ENCODE measurements around the gene HSPB1. TPM values are rescaled to one million over a fixed set of nuclear protein-coding genes. Genes with fewer than 3 reads are reported as not detected.
A peak's percentile ranks its signal among the peaks of the same experiment; 100 is the strongest.
"Not testable (repeated sequence)": the region's sequence is repeated elsewhere in the genome, so short reads cannot be mapped to it uniquely, and the experiment has no call there.

HSPB1 gene
- total RNA-seq, 1 donor from 2014 or later = 80.4 TPM

GRCh38 chr7:76308874-76309273, 6.4 kb downstream of the HSPB1 start:
- H3K4me3 ChIP-seq (ENCODE audit: low read length in 3 of 3) = not testable (repeated sequence)
- H3K9ac ChIP-seq (ENCODE audit: low read depth in 1 of 3, low read length in 3 of 3) = peak overlapping the region in 1 of 3 donors; percentile 23

GRCh38 chr7:76309341-76310101, 7.0 kb downstream of the HSPB1 start:
- not testable (repeated sequence) for H3K36me3 ChIP-seq (ENCODE audit: control insufficient read depth in 3 of 3, insufficient read depth in 3 of 3, low read length in 3 of 3); H3K9ac ChIP-seq (ENCODE audit: low read depth in 1 of 3, low read length in 3 of 3); H3K27me3 ChIP-seq (ENCODE audit: control insufficient read depth in 3 of 3, insufficient read depth in 3 of 3, low read length in 3 of 3); H3K4me3 ChIP-seq (ENCODE audit: low read length in 3 of 3); H3K9me3 ChIP-seq (ENCODE audit: control insufficient read depth in 3 of 3, low read length in 3 of 3)
- peaks cover 45 to 64% (median 55%) of the 10 kb centered on the region in 3 donors for H3K4me1 ChIP-seq (ENCODE audit: control insufficient read depth in 3 of 3, insufficient read depth in 3 of 3, low read length in 3 of 3)
- peak overlapping the region; percentile 86 for H3K27ac ChIP-seq (ENCODE audit: low read depth, low read length)

More at GRCh38 chr7:76308874-76309273, 6.4 kb downstream of the HSPB1 start:
- not testable (repeated sequence) for H3K27me3 ChIP-seq (ENCODE audit: control insufficient read depth in 3 of 3, insufficient read depth in 3 of 3, low read length in 3 of 3); H3K27ac ChIP-seq (ENCODE audit: low read depth, low read length); H3K36me3 ChIP-seq (ENCODE audit: control insufficient read depth in 3 of 3, insufficient read depth in 3 of 3, low read length in 3 of 3); H3K9me3 ChIP-seq (ENCODE audit: control insufficient read depth in 3 of 3, low read length in 3 of 3)
- H3K4me1 ChIP-seq (ENCODE audit: control insufficient read depth in 3 of 3, insufficient read depth in 3 of 3, low read length in 3 of 3) = peaks cover 47 to 65% (median 54%) of the 10 kb centered on the region in 3 donors

- Histone ChIP-seq H3K36me3 (ENCODE audit: control insufficient read depth in 3 of 3, insufficient read depth in 3 of 3, low read length in 3 of 3) (peaks cover 0 to 2% (median 0%) of the 10 kb centered on the region in 3 donors), H3K27me3 (ENCODE audit: control insufficient read depth in 3 of 3, insufficient read depth in 3 of 3, low read length in 3 of 3) (no peaks in the 10 kb centered on the region), H3K9me3 (ENCODE audit: control insufficient read depth in 3 of 3, low read length in 3 of 3) (no peaks in the 10 kb centered on the region), H3K27ac (ENCODE audit: low read depth, low read length) (peak overlapping the region; percentile 86), H3K4me3 (ENCODE audit: low read length in 3 of 3) (peak overlapping the region in 2 of 3 donors; percentile 41 to 52), H3K9ac (ENCODE audit: low read depth in 1 of 3, low read length in 3 of 3) (peak overlapping the region; percentile 18 to 79 (median 57)), H3K4me1 (ENCODE audit: control insufficient read depth in 3 of 3, insufficient read depth in 3 of 3, low read length in 3 of 3) (peaks cover 39 to 60% (median 49%) of the 10 kb centered on the region in 3 donors)
These were observed 7.9 kb downstream of the HSPB1 start for GRCh38 chr7:76310102-76310957.

- not testable (repeated sequence) for H3K27ac ChIP-seq (ENCODE audit: low read depth, low read length)
These were observed 9.4 kb downstream of the HSPB1 start for GRCh38 chr7:76311838-76312237.

GRCh38 chr7:76314042-76314721, 11.7 kb downstream of the HSPB1 start:
- no peaks in the 10 kb centered on the region for H3K9me3 ChIP-seq (ENCODE audit: control insufficient read depth in 3 of 3, low read length in 3 of 3)
- peak overlapping the region; percentile 29 for H3K27ac ChIP-seq (ENCODE audit: low read depth, low read length)
- H3K27me3 ChIP-seq (ENCODE audit: control insufficient read depth in 3 of 3, insufficient read depth in 3 of 3, low read length in 3 of 3) = no peaks in the 10 kb centered on the region
- H3K4me1 ChIP-seq (ENCODE audit: control insufficient read depth in 3 of 3, insufficient read depth in 3 of 3, low read length in 3 of 3) = peaks cover 30 to 47% (median 36%) of the 10 kb centered on the region in 3 donors
- no peaks in the 10 kb centered on the region for H3K36me3 ChIP-seq (ENCODE audit: control insufficient read depth in 3 of 3, insufficient read depth in 3 of 3, low read length in 3 of 3)
- no peak overlapping the region for H3K4me3 ChIP-seq (ENCODE audit: low read length in 3 of 3)
- H3K9ac ChIP-seq (ENCODE audit: low read depth in 1 of 3, low read length in 3 of 3) = peak overlapping the region in 1 of 3 donors; percentile 50

More at GRCh38 chr7:76311838-76312237, 9.4 kb downstream of the HSPB1 start:
- H3K9ac ChIP-seq (ENCODE audit: low read depth in 1 of 3, low read length in 3 of 3); H3K4me3 ChIP-seq (ENCODE audit: low read length in 3 of 3); H3K36me3 ChIP-seq (ENCODE audit: control insufficient read depth in 3 of 3, insufficient read depth in 3 of 3, low read length in 3 of 3); H3K9me3 ChIP-seq (ENCODE audit: control insufficient read depth in 3 of 3, low read length in 3 of 3); H3K27me3 ChIP-seq (ENCODE audit: control insufficient read depth in 3 of 3, insufficient read depth in 3 of 3, low read length in 3 of 3): not testable (repeated sequence)
- H3K4me1 ChIP-seq (ENCODE audit: control insufficient read depth in 3 of 3, insufficient read depth in 3 of 3, low read length in 3 of 3) = peaks cover 27 to 47% (median 34%) of the 10 kb centered on the region in 3 donors

GRCh38 chr7:76314740-76315139, 12.3 kb downstream of the HSPB1 start:
- Histone ChIP-seq H3K4me1 (ENCODE audit: control insufficient read depth in 3 of 3, insufficient read depth in 3 of 3, low read length in 3 of 3) (peaks cover 34 to 51% (median 39%) of the 10 kb centered on the region in 3 donors), H3K27ac (ENCODE audit: low read depth, low read length) (peak overlapping the region; percentile 70)
- not testable (repeated sequence) for H3K9ac ChIP-seq (ENCODE audit: low read depth in 1 of 3, low read length in 3 of 3); H3K4me3 ChIP-seq (ENCODE audit: low read length in 3 of 3); H3K36me3 ChIP-seq (ENCODE audit: control insufficient read depth in 3 of 3, insufficient read depth in 3 of 3, low read length in 3 of 3); H3K27me3 ChIP-seq (ENCODE audit: control insufficient read depth in 3 of 3, insufficient read depth in 3 of 3, low read length in 3 of 3); H3K9me3 ChIP-seq (ENCODE audit: control insufficient read depth in 3 of 3, low read length in 3 of 3)

- no peaks in the 10 kb centered on the region for H3K9me3 ChIP-seq (ENCODE audit: control insufficient read depth in 3 of 3, low read length in 3 of 3)
- H3K36me3 ChIP-seq (ENCODE audit: control insufficient read depth in 3 of 3, insufficient read depth in 3 of 3, low read length in 3 of 3) = no peaks in the 10 kb centered on the region
- H3K4me3 ChIP-seq (ENCODE audit: low read length in 3 of 3) = no peak overlapping the region
- no peaks in the 10 kb centered on the region for H3K27me3 ChIP-seq (ENCODE audit: control insufficient read depth in 3 of 3, insufficient read depth in 3 of 3, low read length in 3 of 3)
- peaks cover 29 to 50% (median 36%) of the 10 kb centered on the region in 3 donors for H3K4me1 ChIP-seq (ENCODE audit: control insufficient read depth in 3 of 3, insufficient read depth in 3 of 3, low read length in 3 of 3)
- peak overlapping the region; percentile 70 for H3K27ac ChIP-seq (ENCODE audit: low read depth, low read length)
- H3K9ac ChIP-seq (ENCODE audit: low read depth in 1 of 3, low read length in 3 of 3) = peak overlapping the region; percentile 19 to 70 (median 43)
These were observed 12.9 kb downstream of the HSPB1 start for GRCh38 chr7:76315364-76315763.

DNA sequence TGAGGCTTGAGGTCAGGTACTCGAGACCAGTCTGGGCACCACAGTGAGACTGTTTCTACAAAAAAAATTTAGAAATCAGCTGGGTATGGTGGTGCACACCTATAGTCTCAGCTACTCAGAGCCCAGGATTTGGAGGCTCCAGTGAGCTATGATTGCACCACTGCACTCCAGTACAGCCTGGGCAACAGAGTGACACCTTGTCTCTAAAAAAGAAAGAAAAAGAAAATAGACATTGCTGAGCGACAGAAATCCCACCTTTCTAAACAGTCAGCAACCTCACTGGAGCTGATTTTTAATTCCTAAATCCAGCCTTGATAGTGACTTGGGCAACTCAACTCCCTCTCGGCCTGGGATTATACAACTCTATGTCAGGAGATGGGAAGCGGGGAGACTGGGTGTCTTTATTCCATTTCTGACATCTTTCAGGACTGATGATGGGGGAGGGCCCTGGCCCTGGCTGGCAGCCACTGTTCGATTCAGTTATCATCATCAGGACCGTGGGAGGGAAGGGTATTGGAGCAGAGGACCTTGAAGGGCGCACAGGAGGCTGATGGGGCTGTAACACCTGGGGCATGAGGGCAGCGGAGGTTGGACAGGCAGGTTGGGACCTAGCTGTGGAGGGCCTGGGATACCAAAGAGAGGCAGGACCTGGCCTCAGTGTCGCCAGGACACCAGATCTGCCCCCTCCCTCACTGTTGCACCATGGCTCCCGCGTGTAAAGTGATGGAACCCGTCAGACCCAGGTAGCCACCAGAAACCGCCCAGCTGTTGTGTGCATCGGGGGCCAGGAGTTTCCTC, 14.7 kb downstream of the HSPB1 start:
- no peaks in the 10 kb centered on the region for H3K9me3 ChIP-seq (ENCODE audit: control insufficient read depth in 3 of 3, low read length in 3 of 3)
- H3K4me1 ChIP-seq (ENCODE audit: control insufficient read depth in 3 of 3, insufficient read depth in 3 of 3, low read length in 3 of 3) = peaks cover 29 to 53% (median 35%) of the 10 kb centered on the region in 3 donors
- peak overlapping the region; percentile 95 for H3K27ac ChIP-seq (ENCODE audit: low read depth, low read length)
- H3K36me3 ChIP-seq (ENCODE audit: control insufficient read depth in 3 of 3, insufficient read depth in 3 of 3, low read length in 3 of 3) = no peaks in the 10 kb centered on the region
- peak overlapping the region; percentile 90 to 98 (median 97) for H3K9ac ChIP-seq (ENCODE audit: low read depth in 1 of 3, low read length in 3 of 3)
- H3K27me3 ChIP-seq (ENCODE audit: control insufficient read depth in 3 of 3, insufficient read depth in 3 of 3, low read length in 3 of 3) = no peaks in the 10 kb centered on the region
- H3K4me3 ChIP-seq (ENCODE audit: low read length in 3 of 3) = peak overlapping the region; percentile 84 to 95 (median 87)

Data from skeletal muscle tissue (tissue), 4 donors.